ENCODE results near the gene FAM219B. TPM values are rescaled to one million over a fixed set of nuclear protein-coding genes. Genes with fewer than 3 reads are reported as not detected.

The FAM219B gene
- total and polyA plus RNA-seq, 2 experiments from 2014 or later = 28.8 to 61.4 TPM

- no peak for TF ChIP-seq ZNF462 (CRISPR knock-in tag; IDR thresholded peaks at IDR 0.05)
Observed at GRCh38 chr15:74892931-74893330, 13.7 kb downstream of the FAM219B start (continued).

GRCh38 chr15:74892313-74892712 lies 14.3 kb downstream of the FAM219B start:
- no peak for ATAC-seq
- Histone ChIP-seq H4K20me1 (replicated peaks; ENCODE audit: insufficient read depth) (no peaks in the 10 kb centered on the region), H3K79me2 (replicated peaks; ENCODE audit: insufficient read depth) (no peaks in the 10 kb centered on the region), H3F3A (replicated peaks; ENCODE audit: low read depth) (no peaks in the 10 kb centered on the region), H3K4me3 (no peak overlapping the region), H3K27me3 (ENCODE audit: insufficient read depth) (no peaks in the 10 kb centered on the region), H2AFZ (no peak overlapping the region), H3K4me1 (ENCODE audit: insufficient read depth) (peaks cover 6% of the 10 kb centered on the region), H3K27ac (ENCODE audit: low read depth) (no peak overlapping the region), H3K9me2 (ENCODE audit: insufficient read depth) (no peaks in the 10 kb centered on the region), H3K4me2 (no peak overlapping the region), H3K36me3 (ENCODE audit: insufficient read depth) (no peaks in the 10 kb centered on the region)
- peaks cover 27% of the 10 kb centered on the region for H3K36me3 Mint-ChIP-seq (ENCODE audit: low read depth)
- H3K27me3 Mint-ChIP-seq (ENCODE audit: insufficient read depth, low read depth, poor library complexity) = peaks cover 6% of the 10 kb centered on the region
- no peak for TF ChIP-seq NANOG (IDR thresholded peaks at IDR 0.05; ENCODE audit: borderline replicate concordance)
- TF ChIP-seq JUNB (IDR thresholded peaks at IDR 0.05; ENCODE audit: unreplicated experiment) = no peak
- TF ChIP-seq CREB1 (CRISPR knock-in tag; IDR thresholded peaks at IDR 0.05; ENCODE audit: low read depth) = no peak
- TF ChIP-seq ETS1 (IDR thresholded peaks at IDR 0.05) = no peak
- H3K4me1 Mint-ChIP-seq = peaks cover 6% of the 10 kb centered on the region; the same call in 1 of the 3 replicates
- no peak overlapping the region for H3K4me3 Mint-ChIP-seq
- no peaks in the 10 kb centered on the region for H3K9me3 Mint-ChIP-seq
- DNase-seq (ENCODE audit: low spot score) = no peak
- no peak overlapping the region for H3K27ac Mint-ChIP-seq
